Activated T-helper 1 cell treated with anti-CD3 and anti-CD28 coated beads, Interleukin-12 subunit alpha, Interleukin-12 subunit beta, Interleukin-2, Interleukin-4 antibody, amounts not matched to agents 30 ng/mL and 10 ng/mL and 1 ng/mL, durations not matched to agents 14 hours and 24 hours and 36 hours (primary cell): Measurements from ENCODE around the gene FBXO40. TPM values are rescaled to one million over a fixed set of nuclear protein-coding genes. Genes with fewer than 3 reads are reported as not detected.

Experiments
- DNase-seq: peaks from one replicate; pipeline ENCODE4 v3.0.0; 2021; ENCODE audit warnings: low spot score
- H3K27ac Mint-ChIP-seq: one replicate; pipeline ENCODE4 v1.8.0; 2021; ENCODE audit warnings: mild to moderate bottlenecking, mixed read lengths
- H3K27me3 Mint-ChIP-seq: one replicate; pipeline ENCODE4 v1.8.0; 2022; ENCODE audit warnings: mild to moderate bottlenecking, moderate library complexity, mixed read lengths; ENCODE audit not compliant: insufficient read depth
- H3K36me3 Mint-ChIP-seq: one replicate; pipeline ENCODE4 v1.8.0; 2021; ENCODE audit warnings: low read depth, mixed read lengths
- H3K4me1 Mint-ChIP-seq: one replicate; pipeline ENCODE4 v1.8.0; 2021; ENCODE audit warnings: low read depth, mixed read lengths
- H3K4me3 Mint-ChIP-seq: one replicate; pipeline ENCODE4 v1.8.0; 2021; ENCODE audit warnings: mild to moderate bottlenecking, moderate library complexity, mixed read lengths
- H3K9me3 Mint-ChIP-seq: one replicate; pipeline ENCODE4 v1.8.0; 2021; ENCODE audit warnings: mixed read lengths
- intact Hi-C: fragments of 100-400 bp; cut with micrococcal nuclease; formaldehyde crosslinking; loops from one replicate; pipeline ENCODE4 v1.15.1; 2024
- total RNA-seq: library from RNA; stranded (reverse); gene quantifications from 2 replicates; pipeline ENCODE4 v1.2.3, GENCODE V29; 2022

The FBXO40 gene
- total RNA-seq, 1 donor from 2014 or later, result not detected

DNA sequence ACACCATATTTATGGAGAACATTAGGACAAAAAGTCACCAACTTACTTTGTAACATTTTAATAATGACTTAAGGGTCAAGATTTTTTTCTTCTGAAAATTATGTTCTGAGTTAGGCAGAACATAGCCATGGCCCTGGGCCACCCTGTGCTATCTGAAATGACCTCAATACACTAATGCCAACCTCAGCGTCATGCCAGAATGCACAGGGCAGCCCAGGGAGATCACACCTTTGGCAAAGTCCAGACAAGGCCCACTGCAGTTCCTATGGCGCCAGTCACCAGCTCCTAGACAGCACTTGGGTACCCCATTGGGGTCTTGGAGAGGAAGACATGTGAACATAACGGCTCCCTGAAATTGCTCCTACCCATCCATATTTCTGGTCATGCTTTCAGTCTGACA is 34.4 kb downstream of the FBXO40 start:
- H3K4me1 Mint-ChIP-seq, result no peaks in the 10 kb centered on the region
- H3K4me3 Mint-ChIP-seq, result no peak overlapping the region
- intact Hi-C loops, result no loop called here
- no peak for DNase-seq
- H3K9me3 Mint-ChIP-seq, result no peaks in the 10 kb centered on the region
- peaks cover 31% of the 10 kb centered on the region for H3K36me3 Mint-ChIP-seq
- no peak overlapping the region for H3K27ac Mint-ChIP-seq
- no peaks in the 10 kb centered on the region for H3K27me3 Mint-ChIP-seq

DNA sequence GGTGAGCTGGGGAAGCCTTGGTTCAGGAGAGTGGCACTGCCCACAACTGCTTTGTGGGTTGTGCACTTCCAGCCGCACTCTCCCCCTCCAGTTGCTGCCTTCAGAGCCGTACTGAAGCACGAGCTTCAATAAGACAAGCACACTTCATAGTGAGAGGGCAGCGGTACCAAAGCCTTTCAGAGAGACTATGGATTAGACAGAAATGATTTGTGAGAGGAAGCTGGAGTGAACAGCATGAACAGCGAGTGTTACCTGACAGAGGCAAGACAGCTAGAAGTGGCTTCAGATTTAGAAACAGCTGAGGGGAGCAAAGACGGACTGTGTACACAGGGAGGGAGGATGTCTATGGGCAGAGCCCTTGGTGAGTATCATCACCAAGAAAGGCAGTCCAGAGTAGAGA is 36.4 kb downstream of the FBXO40 start:
- H3K36me3 Mint-ChIP-seq, result peaks cover 42% of the 10 kb centered on the region
- H3K4me3 Mint-ChIP-seq, result no peak overlapping the region
- no peak for DNase-seq
- no peaks in the 10 kb centered on the region for H3K9me3 Mint-ChIP-seq
- intact Hi-C loops, result no loop called here
- H3K27ac Mint-ChIP-seq, result peak overlapping the region; percentile 47
- no peaks in the 10 kb centered on the region for H3K27me3 Mint-ChIP-seq
- no peaks in the 10 kb centered on the region for H3K4me1 Mint-ChIP-seq

DNA sequence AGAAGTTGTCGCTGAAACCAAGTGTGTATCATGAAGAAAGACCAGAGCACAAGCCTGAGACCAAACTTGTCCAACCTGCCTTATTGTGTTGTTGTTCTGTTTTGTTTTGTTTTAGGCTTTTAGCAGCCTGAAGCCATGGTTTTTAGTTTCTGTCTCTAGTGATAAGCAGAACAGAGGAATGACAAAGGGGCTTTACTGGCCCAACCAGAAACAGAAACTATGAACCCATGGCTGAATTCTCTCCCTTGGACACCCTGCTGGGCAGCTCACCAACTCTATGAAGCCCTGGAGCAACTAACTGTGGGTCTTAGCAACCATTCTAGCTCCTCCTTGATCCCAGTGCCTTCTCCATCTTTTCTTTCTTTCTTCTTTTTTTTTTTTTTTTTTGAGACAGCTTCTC is 37.2 kb downstream of the FBXO40 start:
- H3K4me1 Mint-ChIP-seq, result no peaks in the 10 kb centered on the region
- intact Hi-C loops, result no loop called here
- H3K9me3 Mint-ChIP-seq, result no peaks in the 10 kb centered on the region
- DNase-seq, result no peak
- H3K27me3 Mint-ChIP-seq, result no peaks in the 10 kb centered on the region
- peaks cover 48% of the 10 kb centered on the region for H3K36me3 Mint-ChIP-seq
- H3K4me3 Mint-ChIP-seq, result no peak overlapping the region
- no peak overlapping the region for H3K27ac Mint-ChIP-seq

DNA sequence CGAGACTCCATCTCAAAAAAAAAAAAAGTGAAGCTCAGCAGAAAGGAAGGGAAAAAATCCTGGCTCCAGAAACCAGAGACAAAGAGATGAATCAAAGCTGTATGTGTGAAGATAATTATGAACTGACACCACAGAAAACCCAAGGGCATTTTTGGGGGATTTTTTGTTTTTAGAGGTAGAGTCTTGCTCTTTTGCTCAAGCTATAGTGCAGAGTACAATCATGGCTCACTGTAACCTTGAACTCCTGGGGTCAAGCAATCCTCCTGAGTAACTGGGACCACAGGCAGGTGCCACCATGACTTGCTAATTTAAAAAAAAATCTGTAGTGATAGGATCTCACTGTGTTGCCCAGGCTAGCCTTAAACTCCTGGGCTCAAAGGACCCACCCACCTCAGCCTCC is 44.7 kb downstream of the FBXO40 start:
- intact Hi-C loops, result no loop called here
- H3K27ac Mint-ChIP-seq, result peak overlapping the region; percentile 14
- no peak for DNase-seq
- H3K4me3 Mint-ChIP-seq, result no peak overlapping the region
- peaks cover 68% of the 10 kb centered on the region for H3K36me3 Mint-ChIP-seq
- H3K27me3 Mint-ChIP-seq, result no peaks in the 10 kb centered on the region
- no peaks in the 10 kb centered on the region for H3K9me3 Mint-ChIP-seq
- peaks cover 11% of the 10 kb centered on the region for H3K4me1 Mint-ChIP-seq

DNA sequence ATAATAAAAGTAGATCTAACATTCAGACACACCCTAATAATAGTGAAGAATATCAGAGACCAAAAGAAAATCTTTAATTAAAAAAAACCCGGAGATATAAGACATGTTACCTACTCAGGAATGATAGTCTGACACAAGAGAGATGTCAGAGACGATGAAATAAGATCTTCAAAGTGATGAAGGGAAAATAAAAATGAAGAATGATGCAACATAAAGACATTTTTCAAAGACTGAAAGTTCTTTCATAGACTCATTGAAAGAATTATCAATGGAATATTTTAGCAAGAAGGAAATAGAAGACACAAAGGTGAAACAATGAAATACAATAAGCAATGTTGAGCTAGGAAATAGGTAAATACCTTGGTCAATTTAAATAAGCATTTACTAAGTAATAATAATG is 47.9 kb downstream of the FBXO40 start:
- no peak overlapping the region for H3K27ac Mint-ChIP-seq
- no peaks in the 10 kb centered on the region for H3K9me3 Mint-ChIP-seq
- H3K36me3 Mint-ChIP-seq, result peaks cover 75% of the 10 kb centered on the region
- no peaks in the 10 kb centered on the region for H3K27me3 Mint-ChIP-seq
- peaks cover 11% of the 10 kb centered on the region for H3K4me1 Mint-ChIP-seq
- no peak overlapping the region for H3K4me3 Mint-ChIP-seq
- no peak for DNase-seq
- intact Hi-C loops, result no loop called here

DNA sequence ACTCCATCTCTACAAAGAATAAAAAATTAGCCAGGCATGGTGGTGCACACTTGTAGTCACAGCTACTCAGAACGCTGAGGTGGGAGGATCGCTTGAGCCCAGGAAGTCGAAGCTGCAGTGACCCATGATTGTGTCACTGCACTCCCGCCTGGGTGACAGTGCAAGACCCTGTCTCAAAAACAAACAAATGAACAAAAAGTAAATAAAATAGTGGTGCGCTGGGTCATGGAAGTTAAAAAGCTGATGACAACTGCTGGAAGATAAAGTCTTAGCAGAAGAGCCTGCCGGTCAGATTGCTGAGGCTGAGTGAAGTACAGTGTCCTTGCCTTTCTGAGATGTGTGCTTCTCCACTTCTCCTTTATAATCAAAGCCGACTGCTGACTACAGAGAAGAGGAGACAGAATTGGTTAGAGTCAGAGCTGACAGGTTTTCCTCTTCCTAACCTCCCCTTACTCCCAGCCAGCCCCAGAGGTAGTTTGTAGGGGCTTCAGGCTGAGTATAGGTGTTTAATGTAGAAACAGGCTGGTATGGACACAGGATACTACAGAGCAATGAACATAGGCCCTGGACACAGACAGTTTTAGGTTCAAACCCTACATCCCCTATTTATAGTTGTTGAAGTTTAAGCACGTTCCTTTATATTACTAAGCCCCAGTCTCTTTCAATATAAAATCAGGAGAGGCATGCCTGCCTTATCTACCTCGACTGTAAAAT is 49.6 kb downstream of the FBXO40 start:
- H3K27ac Mint-ChIP-seq, result peak overlapping the region; percentile 8
- H3K4me3 Mint-ChIP-seq, result no peak overlapping the region
- peaks cover 63% of the 10 kb centered on the region for H3K36me3 Mint-ChIP-seq
- DNase-seq, result no peak
- no peaks in the 10 kb centered on the region for H3K9me3 Mint-ChIP-seq
- peaks cover 13% of the 10 kb centered on the region for H3K4me1 Mint-ChIP-seq
- intact Hi-C loops, result no loop called here
- no peaks in the 10 kb centered on the region for H3K27me3 Mint-ChIP-seq

DNA sequence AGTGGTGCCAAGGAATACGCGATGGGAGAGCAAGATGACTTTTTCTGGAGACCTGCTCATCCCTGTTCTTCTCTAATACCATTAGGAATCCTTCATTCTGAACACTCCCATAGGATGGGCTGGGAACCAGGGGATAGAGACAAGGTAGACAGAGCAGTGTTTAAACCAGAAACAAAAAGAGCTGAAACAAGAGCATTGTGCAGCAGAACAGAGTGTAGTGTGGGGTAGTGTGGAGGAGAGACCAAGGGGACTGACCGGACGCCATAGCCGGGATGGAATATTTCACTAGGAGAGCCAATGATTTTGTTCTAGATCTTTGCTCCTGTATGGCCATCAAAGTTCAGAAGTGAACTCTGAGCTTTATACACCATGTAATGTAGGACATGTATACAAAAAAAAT is 51.9 kb downstream of the FBXO40 start:
- Mint-ChIP-seq H3K27me3 (no peaks in the 10 kb centered on the region), H3K9me3 (no peaks in the 10 kb centered on the region), H3K4me3 (no peak overlapping the region), H3K36me3 (peaks cover 59% of the 10 kb centered on the region), H3K4me1 (peaks cover 25% of the 10 kb centered on the region), H3K27ac (no peak overlapping the region)
- intact Hi-C loops, result no loop called here
- no peak for DNase-seq

DNA sequence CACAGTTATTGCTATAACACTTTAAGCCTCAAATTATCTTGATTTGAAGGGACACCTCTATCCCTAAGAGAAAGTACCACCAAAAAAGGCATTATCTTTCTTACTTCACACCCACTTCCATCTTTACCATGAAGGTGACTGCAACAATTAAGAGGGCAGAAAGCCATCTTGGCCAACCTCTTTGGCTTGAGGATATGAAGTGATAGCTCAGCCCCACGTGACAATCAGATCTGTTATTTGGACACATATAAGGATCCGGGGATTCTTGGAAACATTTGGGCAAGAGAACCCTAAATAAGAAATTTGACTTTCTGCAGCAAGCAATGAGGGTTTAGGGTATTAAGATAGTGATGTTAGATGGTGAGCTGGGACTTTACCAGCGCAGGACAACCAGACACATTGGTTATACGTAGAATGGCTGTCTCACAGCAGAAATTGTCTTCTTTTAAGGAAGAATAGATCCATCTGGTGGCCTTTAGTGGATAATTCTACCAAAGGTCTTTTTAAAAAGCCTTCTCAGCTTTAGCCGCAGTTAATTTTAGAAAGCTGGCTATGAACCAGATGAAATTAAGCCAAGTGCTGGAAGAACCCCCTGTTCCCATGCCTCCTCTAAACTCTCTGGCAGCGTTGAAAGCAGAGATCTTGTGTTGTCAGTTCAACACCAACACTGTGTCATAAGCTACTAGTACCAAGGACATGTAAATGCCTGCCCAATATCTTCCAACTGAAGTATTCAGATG is 55.2 kb downstream of the FBXO40 start:
- no peak for DNase-seq
- H3K4me1 Mint-ChIP-seq, result peaks cover 37% of the 10 kb centered on the region
- intact Hi-C loops, result no loop called here
- no peaks in the 10 kb centered on the region for H3K9me3 Mint-ChIP-seq
- peaks cover 57% of the 10 kb centered on the region for H3K36me3 Mint-ChIP-seq
- no peak overlapping the region for H3K27ac Mint-ChIP-seq
- no peak overlapping the region for H3K4me3 Mint-ChIP-seq
- H3K27me3 Mint-ChIP-seq, result no peaks in the 10 kb centered on the region

DNA sequence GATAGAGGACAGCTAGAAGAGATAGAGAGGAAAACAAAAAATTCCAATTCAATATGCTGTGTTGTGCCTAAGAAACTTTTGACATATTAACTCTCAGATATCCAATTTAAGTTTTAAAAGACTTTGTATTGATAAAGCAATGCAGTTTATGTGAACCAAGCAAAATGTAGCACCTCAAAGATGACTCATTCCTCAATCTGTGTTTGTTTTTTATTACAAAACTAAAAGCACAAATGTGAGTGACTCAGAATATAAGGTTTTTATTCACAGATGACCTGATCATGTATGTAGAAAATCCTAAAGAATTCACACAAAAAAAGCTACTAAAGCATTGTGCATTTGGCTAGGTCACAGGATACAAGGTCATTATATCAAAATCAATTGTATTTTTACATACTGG is 56.5 kb downstream of the FBXO40 start:
- peaks cover 50% of the 10 kb centered on the region for H3K4me1 Mint-ChIP-seq
- H3K27ac Mint-ChIP-seq, result no peak overlapping the region
- H3K9me3 Mint-ChIP-seq, result no peaks in the 10 kb centered on the region
- H3K27me3 Mint-ChIP-seq, result no peaks in the 10 kb centered on the region
- DNase-seq, result no peak
- intact Hi-C loops, result loop anchor here (5.0 kb wide), 4 partner anchors 498 to 1557 kb away; partner anchors contain the start of genes FAM162A, GSK3B and MIX23
- no peak overlapping the region for H3K4me3 Mint-ChIP-seq
- peaks cover 49% of the 10 kb centered on the region for H3K36me3 Mint-ChIP-seq

DNA sequence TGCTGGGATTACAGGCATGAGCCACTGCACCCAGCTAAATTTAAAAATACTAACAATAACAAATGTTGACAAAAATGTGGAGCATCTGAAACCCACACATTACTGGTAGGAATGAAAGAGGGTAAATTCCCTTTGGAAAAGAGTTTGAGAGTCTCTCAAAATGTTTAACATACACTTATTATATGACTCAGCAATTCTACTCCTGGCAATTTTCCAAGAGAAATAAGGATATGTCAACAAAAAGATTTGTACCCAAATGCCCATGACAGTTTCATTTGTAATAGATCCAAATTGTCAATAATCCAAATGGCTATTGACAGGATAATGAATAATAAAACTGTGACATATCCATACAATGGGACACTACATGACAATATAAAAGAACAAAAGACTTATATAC is 58.5 kb downstream of the FBXO40 start:
- no peaks in the 10 kb centered on the region for H3K27me3 Mint-ChIP-seq
- no peak overlapping the region for H3K4me3 Mint-ChIP-seq
- DNase-seq, result no peak
- intact Hi-C loops, result loop anchor here (5.0 kb wide), 4 partner anchors 496 to 1559 kb away; partner anchors contain the start of genes FAM162A, GSK3B and MIX23
- peaks cover 67% of the 10 kb centered on the region for H3K4me1 Mint-ChIP-seq
- H3K27ac Mint-ChIP-seq, result no peak overlapping the region
- peaks cover 52% of the 10 kb centered on the region for H3K36me3 Mint-ChIP-seq
- H3K9me3 Mint-ChIP-seq, result no peaks in the 10 kb centered on the region

DNA sequence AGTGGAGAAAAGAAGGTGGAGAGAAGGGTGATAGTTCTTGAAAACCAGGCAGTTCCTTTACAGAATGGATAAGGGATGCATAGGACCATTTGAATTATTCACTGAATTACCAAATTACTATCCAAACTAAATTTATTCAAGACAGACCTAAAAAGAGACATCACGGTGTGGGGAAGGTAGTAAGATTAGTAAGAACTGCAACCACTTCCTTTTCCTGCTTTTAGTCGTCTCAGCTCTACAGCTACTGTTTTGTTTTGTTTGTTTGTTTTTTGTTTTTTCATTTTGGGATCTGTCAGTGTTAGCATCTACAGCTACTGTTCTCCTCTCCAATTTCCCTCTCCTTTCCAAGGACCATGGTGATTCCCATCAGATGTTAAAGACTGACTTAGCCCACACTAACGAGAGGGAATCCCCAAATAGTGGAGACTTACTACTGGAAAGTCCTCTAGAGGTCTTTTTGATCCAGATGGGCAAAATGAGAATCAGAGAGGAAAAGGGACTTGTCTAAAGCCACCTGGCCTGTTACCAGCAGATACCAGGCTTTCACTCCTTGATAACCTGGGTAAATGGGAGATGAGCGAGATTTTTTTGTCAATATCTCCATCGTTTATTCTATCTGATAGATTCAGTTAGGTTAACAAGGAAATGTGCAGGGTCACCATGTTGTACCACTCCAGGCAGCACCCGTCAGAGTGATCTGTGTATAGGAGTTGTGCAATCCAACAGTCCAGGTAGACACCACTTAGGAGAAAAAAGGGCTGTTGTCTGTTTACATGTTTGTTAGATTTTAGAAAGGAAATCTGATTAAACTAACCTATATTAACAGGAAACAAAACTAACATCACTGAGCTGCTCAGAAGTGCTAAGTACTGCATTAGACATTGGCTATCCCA is 61.6 kb downstream of the FBXO40 start:
- peak; percentile 9 for DNase-seq

DNA sequence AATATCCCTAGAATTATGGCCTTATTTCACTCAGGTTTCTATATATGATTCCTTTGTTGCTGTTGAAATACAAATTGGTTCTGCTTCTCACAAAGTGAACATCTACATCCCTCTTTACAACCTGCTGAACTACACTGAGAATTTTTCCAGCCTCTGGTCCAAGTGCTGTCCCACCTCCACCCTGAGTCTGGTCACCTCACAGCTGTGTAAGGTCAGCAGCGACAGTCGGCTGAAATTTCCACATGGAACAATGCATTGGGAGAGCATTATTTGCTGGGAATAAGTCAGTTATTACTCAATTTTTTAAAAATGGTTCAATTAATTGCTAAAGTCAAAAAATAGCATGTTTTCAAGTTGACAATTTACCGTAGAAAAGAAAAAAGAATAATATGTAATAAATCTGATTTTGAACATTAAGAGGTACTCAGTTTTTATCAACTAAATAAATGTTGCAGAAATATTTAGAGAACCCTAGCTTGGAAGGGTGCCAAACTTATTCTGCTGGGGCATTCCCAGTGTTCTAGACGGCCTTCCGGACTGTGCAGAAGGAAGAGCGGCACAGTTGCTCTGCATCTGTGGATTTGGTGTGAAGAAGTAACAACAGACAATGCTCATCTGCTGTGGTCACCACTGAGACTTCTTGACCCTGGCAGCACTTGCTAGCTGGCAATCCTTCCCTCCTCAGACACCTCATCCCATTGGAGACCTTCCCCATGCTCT is 65.7 kb downstream of the FBXO40 start:
- DNase-seq, result no peak
- Mint-ChIP-seq H3K27me3 (no peaks in the 10 kb centered on the region), H3K27ac (peak overlapping the region; percentile 99), H3K9me3 (no peaks in the 10 kb centered on the region), H3K4me1 (peaks cover 74% of the 10 kb centered on the region), H3K4me3 (peak overlapping the region; percentile 95), H3K36me3 (peaks cover 61% of the 10 kb centered on the region)
- intact Hi-C loops, result no loop called here

More for the DNA sequence above, 61.6 kb downstream of the FBXO40 start:
- Mint-ChIP-seq H3K36me3 (peaks cover 63% of the 10 kb centered on the region), H3K4me3 (peak overlapping the region; percentile 50), H3K9me3 (no peaks in the 10 kb centered on the region), H3K27me3 (no peaks in the 10 kb centered on the region), H3K27ac (peak overlapping the region; percentile 79), H3K4me1 (peaks cover 87% of the 10 kb centered on the region)
- intact Hi-C loops, result loop anchor here (1.0 to 5.0 kb wide), 5 partner anchors 95 to 1562 kb away; partner anchors contain the start of genes FAM162A, GOLGB1, GSK3B and MIX23
